Measurements from ENCODE around the gene MORN4. TPM values are rescaled to one million over a fixed set of nuclear protein-coding genes. Genes with fewer than 3 reads are reported as not detected.
"Not testable (repeated sequence)": the region's sequence is repeated elsewhere in the genome, so short reads cannot be mapped to it uniquely, and the experiment has no call there.

The MORN4 gene
- total RNA-seq, 2 experiments from 2014 or later = 5.3 to 6.5 TPM

GRCh38 chr10:97578171-97578844 lies 55.0 kb downstream of the MORN4 start:
- intact Hi-C loops (cut with micrococcal nuclease) = loop anchor here (10.0 kb wide), 1 partner anchor 156 kb away; the partner anchor contains the start of gene ZFYVE27
- H3K9me3 Mint-ChIP-seq = no peaks in the 10 kb centered on the region
- DNase-seq = no peak
- POLR2A ChIA-PET = no interaction called here
- H3K27ac Mint-ChIP-seq = no peak overlapping the region
- no peak overlapping the region for H3K4me3 Mint-ChIP-seq
- H3K36me3 Mint-ChIP-seq = no peaks in the 10 kb centered on the region
- H3K27me3 Mint-ChIP-seq = no peaks in the 10 kb centered on the region
- CTCF ChIA-PET = no interaction called here
- H3K4me1 Mint-ChIP-seq (ENCODE audit: low read depth) = no peaks in the 10 kb centered on the region

GRCh38 chr10:97577701-97578100 lies 55.6 kb downstream of the MORN4 start:
- no peak for DNase-seq
- ChIA-PET POLR2A (no interaction called here), CTCF (interaction anchor here (1.0 kb wide), 1 partner anchor 24 kb away, joined by 3 read pairs; no protein-coding TSS in a partner anchor)
- Mint-ChIP-seq H3K36me3 (no peaks in the 10 kb centered on the region), H3K4me1 (ENCODE audit: low read depth) (no peaks in the 10 kb centered on the region), H3K27ac (no peak overlapping the region), H3K9me3 (no peaks in the 10 kb centered on the region), H3K27me3 (no peaks in the 10 kb centered on the region), H3K4me3 (no peak overlapping the region)
- intact Hi-C loops (cut with micrococcal nuclease) = loop anchor here (10.0 kb wide), 1 partner anchor 157 kb away; the partner anchor contains the start of gene ZFYVE27

- H3K4me1 Mint-ChIP-seq (ENCODE audit: low read depth); H3K9me3 Mint-ChIP-seq; H3K27ac Mint-ChIP-seq; H3K4me3 Mint-ChIP-seq; POLR2A ChIA-PET; H3K36me3 Mint-ChIP-seq; H3K27me3 Mint-ChIP-seq; DNase-seq: not testable (repeated sequence)
- CTCF ChIA-PET = interaction anchor here (1.1 kb wide), 1 partner anchor 101 kb away, joined by 4 read pairs; no protein-coding TSS in a partner anchor
- intact Hi-C loops (cut with micrococcal nuclease) = loop anchor here (10.0 kb wide), 1 partner anchor 158 kb away; the partner anchor contains the start of gene ZFYVE27
These were observed 56.8 kb downstream of the MORN4 start for GRCh38 chr10:97576487-97576886.

GRCh38 chr10:97575127-97575668 lies 58.1 kb downstream of the MORN4 start:
- ChIA-PET CTCF (no interaction called here), POLR2A (no interaction called here)
- intact Hi-C loops (cut with micrococcal nuclease) = loop anchor here (10.0 kb wide), 1 partner anchor 160 kb away; the partner anchor contains the start of gene ZFYVE27

GRCh38 chr10:97574374-97575126 lies 58.8 kb downstream of the MORN4 start:
- H3K36me3 Mint-ChIP-seq = no peaks in the 10 kb centered on the region
- H3K27ac Mint-ChIP-seq = no peak overlapping the region

More at GRCh38 chr10:97575127-97575668, 58.1 kb downstream of the MORN4 start:
- Mint-ChIP-seq H3K36me3 (no peaks in the 10 kb centered on the region), H3K4me3 (no peak overlapping the region), H3K4me1 (ENCODE audit: low read depth) (no peaks in the 10 kb centered on the region), H3K9me3 (no peaks in the 10 kb centered on the region), H3K27ac (no peak overlapping the region), H3K27me3 (no peaks in the 10 kb centered on the region)
- no peak for DNase-seq

GRCh38 chr10:97573672-97574071 lies 59.6 kb downstream of the MORN4 start:
- Mint-ChIP-seq H3K9me3 (no peaks in the 10 kb centered on the region), H3K4me1 (ENCODE audit: low read depth) (no peaks in the 10 kb centered on the region), H3K27ac (no peak overlapping the region), H3K27me3 (no peaks in the 10 kb centered on the region), H3K36me3 (no peaks in the 10 kb centered on the region), H3K4me3 (no peak overlapping the region)
- CTCF ChIA-PET = interaction anchor here (0.9 kb wide), 1 partner anchor 20 kb away, joined by 4 read pairs; no protein-coding TSS in a partner anchor
- intact Hi-C loops (cut with micrococcal nuclease) = loop anchor here (2.0 to 10.0 kb wide), 3 partner anchors 39 to 161 kb away; partner anchors contain the start of genes PI4K2A and ZFYVE27
- no peak for DNase-seq
- POLR2A ChIA-PET = no interaction called here

More at GRCh38 chr10:97574374-97575126, 58.8 kb downstream of the MORN4 start:
- Mint-ChIP-seq H3K4me3 (no peak overlapping the region), H3K27me3 (no peaks in the 10 kb centered on the region), H3K4me1 (ENCODE audit: low read depth) (no peaks in the 10 kb centered on the region), H3K9me3 (no peaks in the 10 kb centered on the region)
- POLR2A ChIA-PET = no interaction called here
- intact Hi-C loops (cut with micrococcal nuclease) = loop anchor here (10.0 kb wide), 1 partner anchor 160 kb away; the partner anchor contains the start of gene ZFYVE27
- CTCF ChIA-PET = no interaction called here
- DNase-seq = no peak

- DNase-seq = no peak
- no peaks in the 10 kb centered on the region for H3K27me3 Mint-ChIP-seq
- H3K4me1 Mint-ChIP-seq (ENCODE audit: low read depth) = no peaks in the 10 kb centered on the region
- H3K27ac Mint-ChIP-seq = no peak overlapping the region
- H3K4me3 Mint-ChIP-seq = no peak overlapping the region
- no peaks in the 10 kb centered on the region for H3K36me3 Mint-ChIP-seq
- H3K9me3 Mint-ChIP-seq = no peaks in the 10 kb centered on the region
- POLR2A ChIA-PET = no interaction called here
- intact Hi-C loops (cut with micrococcal nuclease) = loop anchor here (2.0 to 10.0 kb wide), 3 partner anchors 40 to 162 kb away; partner anchors contain the start of genes PI4K2A and ZFYVE27
- CTCF ChIA-PET = interaction anchor here (1.0 to 2.0 kb wide), 6 partner anchors 19 to 161 kb away, joined by 3 to 16 read pairs (median 6); partner anchors contain the start of gene PI4K2A
These were observed 60.3 kb downstream of the MORN4 start for GRCh38 chr10:97573021-97573420.

GRCh38 chr10:97572214-97572989 lies 60.9 kb downstream of the MORN4 start, which contains the start of gene ANKRD2:
Gene ANKRD2, plus strand, starts transcription at chr10:97572779. Its CDS starts 10 bp downstream, at chr10:97572789.
- no peaks in the 10 kb centered on the region for H3K4me1 Mint-ChIP-seq (ENCODE audit: low read depth)
- H3K4me3 Mint-ChIP-seq = no peak within 1 kb of the TSS
- ChIA-PET POLR2A (no interaction called here), CTCF (interaction anchor here (0.6 to 3.0 kb wide), 30 partner anchors 12 to 499 kb away, joined by 3 to 18 read pairs (median 4); partner anchors contain the start of genes AVPI1, HOGA1, PI4K2A and ZFYVE27)
- intact Hi-C loops (cut with micrococcal nuclease) = loop anchor here (2.0 to 10.0 kb wide), 3 partner anchors 40 to 162 kb away; partner anchors contain the start of genes PI4K2A and ZFYVE27
- no peaks in the 10 kb centered on the region for H3K9me3 Mint-ChIP-seq
- H3K36me3 Mint-ChIP-seq = no peaks in the 10 kb centered on the region
- DNase-seq = peak; percentile 70
- no peaks in the 10 kb centered on the region for H3K27me3 Mint-ChIP-seq
- no peak within 1 kb of the TSS for H3K27ac Mint-ChIP-seq

- POLR2A ChIA-PET = no interaction called here
These were observed 61.7 kb downstream of the MORN4 start for GRCh38 chr10:97571622-97572021.

GRCh38 chr10:97570789-97571471 lies 62.4 kb downstream of the MORN4 start:
- Mint-ChIP-seq H3K4me1 (ENCODE audit: low read depth) (peaks cover 4% of the 10 kb centered on the region), H3K9me3 (no peaks in the 10 kb centered on the region), H3K27ac (no peak overlapping the region), H3K36me3 (no peaks in the 10 kb centered on the region), H3K27me3 (no peaks in the 10 kb centered on the region), H3K4me3 (no peak overlapping the region)
- intact Hi-C loops (cut with micrococcal nuclease) = loop anchor here (10.0 kb wide), 1 partner anchor 164 kb away; the partner anchor contains the start of gene ZFYVE27
- POLR2A ChIA-PET = no interaction called here
- DNase-seq = no peak
- CTCF ChIA-PET = interaction anchor here (1.0 to 3.0 kb wide), 16 partner anchors 12 to 166 kb away, joined by 3 to 18 read pairs (median 4); partner anchors contain the start of genes HOGA1, MORN4 and ZFYVE27

More at GRCh38 chr10:97571622-97572021, 61.7 kb downstream of the MORN4 start:
- Mint-ChIP-seq H3K9me3 (no peaks in the 10 kb centered on the region), H3K27me3 (no peaks in the 10 kb centered on the region), H3K27ac (no peak overlapping the region), H3K4me3 (no peak overlapping the region), H3K4me1 (ENCODE audit: low read depth) (peaks cover 2% of the 10 kb centered on the region), H3K36me3 (no peaks in the 10 kb centered on the region)
- intact Hi-C loops (cut with micrococcal nuclease) = loop anchor here (2.0 to 10.0 kb wide), 3 partner anchors 41 to 163 kb away; partner anchors contain the start of genes PI4K2A and ZFYVE27
- CTCF ChIA-PET = interaction anchor here (0.6 to 3.0 kb wide), 30 partner anchors 12 to 498 kb away, joined by 3 to 18 read pairs (median 4); partner anchors contain the start of genes AVPI1, HOGA1, MORN4 and PI4K2A
- no peak for DNase-seq

All from activated CD4-positive, alpha-beta memory T cell treated with anti-CD3 and anti-CD28 coated beads for 36 hours (primary cell).